ENCODE results near the gene OR52E4. TPM values are rescaled to one million over a fixed set of nuclear protein-coding genes. Genes with fewer than 3 reads are reported as not detected.

OR52E4 gene
- total and polyA plus RNA-seq, 4 donors: not detected

- no peaks in the 10 kb centered on the region for H3K36me3 ChIP-seq (ENCODE audit: control insufficient read depth in 4 of 4, insufficient read depth in 3 of 4, low read depth in 1 of 4, low read length in 3 of 4)
- H3K4me1 ChIP-seq (ENCODE audit: control insufficient read depth in 4 of 4, insufficient read depth in 4 of 4, low read length in 3 of 4): no peaks in the 10 kb centered on the region
- H3K9ac ChIP-seq (ENCODE audit: low read depth in 1 of 2, low read length in 2 of 2): no peak overlapping the region
- no peak for DNase-seq (ENCODE audit: low spot score)
- H3K27ac ChIP-seq (ENCODE audit: low read depth in 1 of 2, low read length in 2 of 2): no peak overlapping the region
- no peak for TF ChIP-seq CTCF (IDR thresholded peaks at IDR 0.05; ENCODE audit: low read depth, low read length, missing input control)
- no peak for TF ChIP-seq RAD21 (IDR thresholded peaks at IDR 0.05)
- TF ChIP-seq GABPA (IDR thresholded peaks at IDR 0.05 in 1 of 2, conservative IDR thresholded peaks at IDR 0.05 in 1 of 2): no peak
- TF ChIP-seq FOXA1 (IDR thresholded peaks at IDR 0.05): no peak
- no peak for TF ChIP-seq MAX (IDR thresholded peaks at IDR 0.05)
- no peak for TF ChIP-seq HNF4G (IDR thresholded peaks at IDR 0.05)
- no peak for TF ChIP-seq RXRA (IDR thresholded peaks at IDR 0.05)
- no peak for TF ChIP-seq ZBTB33 (IDR thresholded peaks at IDR 0.05)
- no peak for TF ChIP-seq HNF4A (conservative IDR thresholded peaks at IDR 0.05)
- no peak for TF ChIP-seq YY1 (IDR thresholded peaks at IDR 0.05)
- WGBS: 91% methylated on average over 1 of the region's 1 CpG
- no peak overlapping the region for H3K4me3 ChIP-seq (ENCODE audit: low read depth in 1 of 3, low read length in 3 of 3)
- peaks cover 0 to 4% (median 0%) of the 10 kb centered on the region in 4 donors for H3K27me3 ChIP-seq (ENCODE audit: control insufficient read depth in 4 of 4, insufficient read depth in 4 of 4, low read length in 3 of 4)
- H3K9me3 ChIP-seq (ENCODE audit: control insufficient read depth in 4 of 4, low read length in 3 of 4): peaks cover 0 to 5% (median 0%) of the 10 kb centered on the region in 4 donors
Observed at GRCh38 chr11:5851002-5851401, 29.4 kb upstream of the OR52E4 start.

GRCh38 chr11:5857590-5857989 is 22.8 kb upstream of the OR52E4 start, which contains the start of gene OR52E8:
Gene OR52E8, minus strand, starts transcription at chr11:5857690. Its CDS starts 0 bp downstream, at chr11:5857690.
- Histone ChIP-seq H3K9ac (ENCODE audit: low read depth in 1 of 2, low read length in 2 of 2) (no peak within 1 kb of the TSS), H3K4me1 (ENCODE audit: control insufficient read depth in 4 of 4, insufficient read depth in 4 of 4, low read length in 3 of 4) (no peaks in the 10 kb centered on the region), H3K27ac (ENCODE audit: low read depth in 1 of 2, low read length in 2 of 2) (no peak within 1 kb of the TSS), H3K36me3 (ENCODE audit: control insufficient read depth in 4 of 4, insufficient read depth in 3 of 4, low read depth in 1 of 4, low read length in 3 of 4) (no peaks in the 10 kb centered on the region), H3K9me3 (ENCODE audit: control insufficient read depth in 4 of 4, low read length in 3 of 4) (peaks cover 0 to 3% (median 0%) of the 10 kb centered on the region in 4 donors), H3K4me3 (ENCODE audit: low read depth in 1 of 3, low read length in 3 of 3) (no peak within 1 kb of the TSS), H3K27me3 (ENCODE audit: control insufficient read depth in 4 of 4, insufficient read depth in 4 of 4, low read length in 3 of 4) (no peaks in the 10 kb centered on the region)
- no peak for TF ChIP-seq GABPA (IDR thresholded peaks at IDR 0.05 in 1 of 2, conservative IDR thresholded peaks at IDR 0.05 in 1 of 2)
- DNase-seq (ENCODE audit: low spot score): no peak
- 86% methylated on average over 3 of the region's 3 CpGs for WGBS

GRCh38 chr11:5865826-5866225 is 14.6 kb upstream of the OR52E4 start:
- Histone ChIP-seq H3K4me3 (ENCODE audit: low read depth in 1 of 3, low read length in 3 of 3) (no peak overlapping the region), H3K9me3 (ENCODE audit: control insufficient read depth in 4 of 4, low read length in 3 of 4) (no peaks in the 10 kb centered on the region), H3K9ac (ENCODE audit: low read depth in 1 of 2, low read length in 2 of 2) (no peak overlapping the region), H3K27me3 (ENCODE audit: control insufficient read depth in 4 of 4, insufficient read depth in 4 of 4, low read length in 3 of 4) (no peaks in the 10 kb centered on the region), H3K36me3 (ENCODE audit: control insufficient read depth in 4 of 4, insufficient read depth in 3 of 4, low read depth in 1 of 4, low read length in 3 of 4) (no peaks in the 10 kb centered on the region), H3K27ac (ENCODE audit: low read depth in 1 of 2, low read length in 2 of 2) (no peak overlapping the region), H3K4me1 (ENCODE audit: control insufficient read depth in 4 of 4, insufficient read depth in 4 of 4, low read length in 3 of 4) (no peaks in the 10 kb centered on the region)
- WGBS: 70% methylated on average over 2 of the region's 2 CpGs
- TF ChIP-seq FOXA2 (IDR thresholded peaks at IDR 0.05): no peak
- no peak for TF ChIP-seq ATF3 (IDR thresholded peaks at IDR 0.05)
- TF ChIP-seq EGR1 (IDR thresholded peaks at IDR 0.05; ENCODE audit: low read depth in 2 of 2): no peak
- TF ChIP-seq CTCF (IDR thresholded peaks at IDR 0.05; ENCODE audit: low read depth, low read length, missing input control): no peak
- TF ChIP-seq RAD21 (IDR thresholded peaks at IDR 0.05): no peak
- no peak for TF ChIP-seq HNF4A (conservative IDR thresholded peaks at IDR 0.05)
- no peak for TF ChIP-seq NR2F2 (IDR thresholded peaks at IDR 0.05)
- TF ChIP-seq REST (IDR thresholded peaks at IDR 0.05): no peak
- TF ChIP-seq RXRA (IDR thresholded peaks at IDR 0.05): no peak
- DNase-seq (ENCODE audit: low spot score): no peak

All from liver (tissue), 9 donors.